ENCODE data around the gene C1RL.

C1RL gene

GRCh38 chr12:7137908-7138307 is 28.9 kb upstream of the C1RL start:
- no peak overlapping the region for H3K27ac ChIP-seq (ENCODE audit: low read depth, low read length, severe bottlenecking)
- H3K4me1 ChIP-seq (ENCODE audit: control insufficient read depth, insufficient read depth, low read length, poor library complexity, severe bottlenecking) = no peaks in the 10 kb centered on the region
- 82 to 100% methylated on average over 3 to 4 of the region's 4 CpGs for WGBS, 2 experiments (ENCODE audit: insufficient coverage in 2 of 2)
- H3K4me3 ChIP-seq (ENCODE audit: extremely low read depth, insufficient read depth, low read length, poor library complexity, severe bottlenecking) = no peak overlapping the region
- no peaks in the 10 kb centered on the region for H3K9me3 ChIP-seq (ENCODE audit: control insufficient read depth, low read length)
- H3K36me3 ChIP-seq (ENCODE audit: control insufficient read depth, insufficient read depth, low read length) = peaks cover 22% of the 10 kb centered on the region

DNA sequence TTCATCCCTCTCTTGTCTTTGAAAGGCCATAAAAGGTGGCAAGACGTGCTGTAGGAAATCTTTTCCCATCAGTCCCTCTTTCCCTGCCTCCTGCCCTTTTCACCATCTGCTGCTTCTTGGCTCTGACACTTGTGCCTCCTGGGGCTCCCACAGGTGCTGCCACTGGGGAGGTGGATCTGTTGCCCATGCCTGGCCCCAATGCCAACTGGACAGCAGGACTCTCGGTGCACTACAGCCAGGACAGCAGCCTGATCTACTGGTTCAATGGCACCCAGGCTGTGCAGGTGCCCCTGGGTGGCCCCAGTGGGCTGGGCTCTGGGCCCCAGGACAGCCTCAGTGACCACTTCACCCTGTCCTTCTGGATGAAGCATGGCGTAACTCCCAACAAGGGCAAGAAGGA is 27.7 kb upstream of the C1RL start:
- Histone ChIP-seq H3K4me1 (ENCODE audit: control insufficient read depth, insufficient read depth, low read length, poor library complexity, severe bottlenecking) (no peaks in the 10 kb centered on the region), H3K9me3 (ENCODE audit: control insufficient read depth, low read length) (no peaks in the 10 kb centered on the region), H3K36me3 (ENCODE audit: control insufficient read depth, insufficient read depth, low read length) (peaks cover 22% of the 10 kb centered on the region), H3K27ac (ENCODE audit: low read depth, low read length, severe bottlenecking) (no peak overlapping the region), H3K4me3 (ENCODE audit: extremely low read depth, insufficient read depth, low read length, poor library complexity, severe bottlenecking) (no peak overlapping the region)
- WGBS, 2 experiments (ENCODE audit: insufficient coverage in 2 of 2) = 87 to 100% methylated on average over 3 of the region's 3 CpGs

DNA sequence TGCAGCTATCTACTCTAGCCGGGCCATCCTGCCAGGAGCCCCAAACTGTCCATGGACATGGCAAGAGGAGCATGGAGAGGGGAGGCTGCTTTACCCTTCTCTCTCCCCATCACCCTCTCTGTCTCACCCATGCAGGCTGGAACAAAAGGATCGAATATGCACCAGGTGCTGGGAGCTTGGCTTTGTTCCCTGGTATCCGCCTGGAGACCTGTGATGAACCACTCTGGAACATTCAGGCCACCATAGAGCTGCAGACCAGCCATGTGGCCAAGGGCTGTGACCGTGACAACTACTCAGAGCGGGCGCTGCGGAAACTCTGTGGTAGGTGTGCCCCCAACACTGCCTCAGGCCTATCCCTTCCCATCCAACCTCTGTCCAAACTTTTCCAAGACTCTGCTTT is 27.1 kb upstream of the C1RL start:
- Histone ChIP-seq H3K36me3 (ENCODE audit: control insufficient read depth, insufficient read depth, low read length) (peaks cover 22% of the 10 kb centered on the region), H3K4me1 (ENCODE audit: control insufficient read depth, insufficient read depth, low read length, poor library complexity, severe bottlenecking) (no peaks in the 10 kb centered on the region), H3K9me3 (ENCODE audit: control insufficient read depth, low read length) (no peaks in the 10 kb centered on the region), H3K4me3 (ENCODE audit: extremely low read depth, insufficient read depth, low read length, poor library complexity, severe bottlenecking) (no peak overlapping the region), H3K27ac (ENCODE audit: low read depth, low read length, severe bottlenecking) (no peak overlapping the region)
- WGBS, 2 experiments (ENCODE audit: insufficient coverage in 2 of 2) = 91 to 92% methylated on average over 7 of the region's 7 CpGs

DNA sequence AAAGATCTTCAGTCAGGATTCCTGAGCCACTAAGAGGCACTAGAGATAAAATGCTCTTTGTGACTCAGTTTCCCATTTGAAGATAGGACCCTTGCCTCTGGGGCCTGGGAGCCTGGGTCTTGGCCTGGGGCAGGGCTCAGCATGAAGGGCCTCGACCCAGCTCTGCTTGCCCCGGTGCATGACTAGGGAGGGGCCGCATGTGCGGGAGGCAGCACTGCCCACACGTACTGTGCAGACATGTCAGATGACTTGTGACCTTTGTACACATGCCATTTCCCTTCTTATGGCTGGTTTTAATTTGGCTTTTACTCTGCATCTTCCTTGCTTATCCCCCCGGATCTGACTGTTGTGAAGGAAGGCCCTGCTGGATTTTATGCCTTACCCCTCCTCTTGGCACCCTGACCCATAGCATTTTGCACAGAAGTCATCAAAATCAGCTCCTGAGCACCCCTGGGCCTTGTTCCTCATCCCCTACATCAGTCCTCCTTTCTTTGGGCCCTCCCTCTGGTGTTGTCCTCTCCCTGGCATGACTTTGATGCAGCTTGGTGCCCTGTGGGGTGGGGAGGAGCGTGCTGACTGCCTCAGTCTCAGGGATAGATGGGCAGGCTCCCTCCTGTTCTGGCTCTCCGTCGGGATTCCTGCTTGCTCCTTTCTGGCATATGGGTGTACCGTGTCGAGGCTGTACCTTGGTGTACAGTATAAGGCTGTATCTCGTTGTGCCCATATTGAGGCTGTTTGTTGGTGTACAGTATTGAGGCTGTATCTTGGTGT is 25.6 kb upstream of the C1RL start:
- Histone ChIP-seq H3K27ac (ENCODE audit: low read depth, low read length, severe bottlenecking) (no peak overlapping the region), H3K9me3 (ENCODE audit: control insufficient read depth, low read length) (no peaks in the 10 kb centered on the region), H3K4me3 (ENCODE audit: extremely low read depth, insufficient read depth, low read length, poor library complexity, severe bottlenecking) (no peak overlapping the region), H3K36me3 (ENCODE audit: control insufficient read depth, insufficient read depth, low read length) (peaks cover 22% of the 10 kb centered on the region), H3K4me1 (ENCODE audit: control insufficient read depth, insufficient read depth, low read length, poor library complexity, severe bottlenecking) (no peaks in the 10 kb centered on the region)
- 88 to 93% methylated on average over 12 of the region's 12 CpGs for WGBS, 2 experiments (ENCODE audit: insufficient coverage in 2 of 2)

DNA sequence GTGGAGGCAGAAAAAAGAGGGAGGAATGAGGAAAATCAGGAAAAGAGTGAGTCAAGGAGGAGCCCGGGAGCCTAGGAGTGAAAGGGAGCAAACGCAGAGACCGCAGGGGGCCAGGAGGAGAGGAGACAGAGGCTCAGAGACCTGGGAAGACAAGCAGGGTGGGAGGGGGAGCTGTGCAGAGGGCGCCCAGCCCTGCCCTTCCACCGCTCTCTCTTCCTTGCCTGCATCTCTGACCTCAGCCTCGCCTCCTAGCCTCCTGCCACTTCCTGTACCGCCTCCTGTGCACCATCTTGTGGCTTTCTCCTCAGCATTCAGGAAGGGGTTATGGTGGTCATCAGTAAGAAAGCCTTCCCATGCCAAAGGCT is 22.5 kb upstream of the C1RL start:
- H3K4me1 ChIP-seq (ENCODE audit: control insufficient read depth, insufficient read depth, low read length, poor library complexity, severe bottlenecking) = no peaks in the 10 kb centered on the region
- WGBS, 2 experiments (ENCODE audit: insufficient coverage in 2 of 2) = 6 to 76% methylated on average over 3 of the region's 7 CpGs
- H3K4me3 ChIP-seq (ENCODE audit: extremely low read depth, insufficient read depth, low read length, poor library complexity, severe bottlenecking) = peak overlapping the region; percentile 58
- no peaks in the 10 kb centered on the region for H3K9me3 ChIP-seq (ENCODE audit: control insufficient read depth, low read length)
- peaks cover 12% of the 10 kb centered on the region for H3K36me3 ChIP-seq (ENCODE audit: control insufficient read depth, insufficient read depth, low read length)
- H3K27ac ChIP-seq (ENCODE audit: low read depth, low read length, severe bottlenecking) = no peak overlapping the region

GRCh38 chr12:7130701-7131501 is 21.9 kb upstream of the C1RL start:
- Histone ChIP-seq H3K36me3 (ENCODE audit: control insufficient read depth, insufficient read depth, low read length) (peaks cover 7% of the 10 kb centered on the region), H3K27ac (ENCODE audit: low read depth, low read length, severe bottlenecking) (no peak overlapping the region), H3K4me1 (ENCODE audit: control insufficient read depth, insufficient read depth, low read length, poor library complexity, severe bottlenecking) (no peaks in the 10 kb centered on the region), H3K4me3 (ENCODE audit: extremely low read depth, insufficient read depth, low read length, poor library complexity, severe bottlenecking) (peak overlapping the region; percentile 58), H3K9me3 (ENCODE audit: control insufficient read depth, low read length) (no peaks in the 10 kb centered on the region)
- 0 to 1% methylated on average over 19 to 25 of the region's 32 CpGs for WGBS, 2 experiments (ENCODE audit: insufficient coverage in 2 of 2)

DNA sequence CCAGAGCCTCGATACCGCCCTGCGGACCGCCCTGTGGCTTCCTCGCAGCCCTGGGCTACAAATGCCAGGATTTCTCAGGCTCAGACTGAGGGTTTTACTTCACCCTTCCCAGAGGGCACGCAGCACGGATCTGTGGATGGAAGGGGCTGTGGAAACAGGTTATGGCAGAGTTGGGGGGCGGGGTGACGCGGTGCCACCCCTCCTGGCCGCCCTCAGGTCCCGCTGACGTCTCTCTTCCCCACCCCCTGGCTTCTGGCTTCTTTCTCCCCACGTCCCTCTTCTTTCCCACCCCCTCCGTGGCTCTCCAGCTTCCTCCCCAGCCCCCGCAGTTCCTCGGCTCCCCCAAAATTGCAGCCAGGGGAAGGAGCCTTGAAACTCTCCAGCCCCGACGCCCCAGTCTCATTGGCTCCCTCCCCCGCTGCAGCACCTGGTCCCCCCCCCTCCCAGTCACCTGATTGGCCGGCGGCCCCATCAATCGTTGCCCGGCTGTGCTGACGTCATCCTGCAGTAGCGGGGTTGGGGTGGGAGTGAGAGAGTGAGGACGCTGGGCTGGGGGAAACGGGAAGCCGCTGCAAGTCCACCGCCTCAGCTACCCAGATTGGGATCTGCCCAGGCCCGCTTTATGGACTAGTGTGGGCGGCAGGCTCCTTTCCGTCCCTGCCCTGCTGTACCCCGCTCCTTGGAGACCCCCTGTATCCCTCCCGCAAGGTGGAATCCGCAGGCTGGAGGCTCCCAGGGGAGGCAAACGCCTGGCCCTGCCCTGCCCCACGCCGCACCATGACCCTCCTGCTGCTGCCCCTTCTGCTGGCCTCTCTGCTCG is 21.1 kb upstream of the C1RL start, which contains the start of gene CLSTN3:
CLSTN3 (plus strand) TSS at position 500 of the 820 bp plus-strand sequence; CDS start at position 778, 278 bp downstream.
- H3K27ac ChIP-seq (ENCODE audit: low read depth, low read length, severe bottlenecking) = no peak within 1 kb of the TSS
- no peaks in the 10 kb centered on the region for H3K36me3 ChIP-seq (ENCODE audit: control insufficient read depth, insufficient read depth, low read length)
- no peaks in the 10 kb centered on the region for H3K9me3 ChIP-seq (ENCODE audit: control insufficient read depth, low read length)
- 0 to 1% methylated on average over 14 of the region's 40 CpGs for WGBS, 2 experiments (ENCODE audit: insufficient coverage in 2 of 2)
- H3K4me3 ChIP-seq (ENCODE audit: extremely low read depth, insufficient read depth, low read length, poor library complexity, severe bottlenecking) = peak within 1 kb of the TSS; percentile 58
- H3K4me1 ChIP-seq (ENCODE audit: control insufficient read depth, insufficient read depth, low read length, poor library complexity, severe bottlenecking) = no peaks in the 10 kb centered on the region

DNA sequence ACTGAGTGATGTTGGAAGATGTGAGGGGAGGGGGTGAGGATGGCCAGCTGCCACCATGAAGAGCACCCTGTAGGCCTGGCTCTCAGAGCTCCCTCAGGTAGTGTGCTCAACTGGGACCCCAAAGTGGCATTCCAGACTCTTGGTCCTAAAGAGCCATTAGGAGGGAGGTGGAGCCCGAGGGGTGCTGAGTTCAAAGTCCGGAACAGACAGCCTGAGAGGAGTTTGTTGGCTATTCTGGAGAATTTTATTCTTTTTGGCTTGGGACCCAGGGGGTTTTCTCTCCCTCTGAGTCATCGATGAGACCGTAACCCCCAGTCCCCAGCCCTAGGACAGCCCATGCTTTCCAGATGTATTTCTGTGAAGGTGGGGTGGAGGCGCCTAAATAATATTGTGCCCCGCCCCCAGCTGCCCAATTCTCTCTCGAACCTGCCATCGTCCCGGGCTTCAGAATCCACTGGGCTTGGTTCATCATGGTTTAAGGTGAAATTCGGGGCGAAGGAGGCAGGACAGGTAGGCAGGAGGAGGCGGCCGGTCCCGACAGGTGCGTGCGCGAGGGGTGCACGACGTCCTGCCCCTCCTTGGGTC is 20.4 kb upstream of the C1RL start:
- Histone ChIP-seq H3K27ac (ENCODE audit: low read depth, low read length, severe bottlenecking) (no peak overlapping the region), H3K36me3 (ENCODE audit: control insufficient read depth, insufficient read depth, low read length) (no peaks in the 10 kb centered on the region), H3K9me3 (ENCODE audit: control insufficient read depth, low read length) (no peaks in the 10 kb centered on the region), H3K4me1 (ENCODE audit: control insufficient read depth, insufficient read depth, low read length, poor library complexity, severe bottlenecking) (no peaks in the 10 kb centered on the region), H3K4me3 (ENCODE audit: extremely low read depth, insufficient read depth, low read length, poor library complexity, severe bottlenecking) (peak overlapping the region; percentile 58)
- WGBS, 2 experiments (ENCODE audit: insufficient coverage in 2 of 2) = 10 to 14% methylated on average over 12 to 16 of the region's 19 CpGs

DNA sequence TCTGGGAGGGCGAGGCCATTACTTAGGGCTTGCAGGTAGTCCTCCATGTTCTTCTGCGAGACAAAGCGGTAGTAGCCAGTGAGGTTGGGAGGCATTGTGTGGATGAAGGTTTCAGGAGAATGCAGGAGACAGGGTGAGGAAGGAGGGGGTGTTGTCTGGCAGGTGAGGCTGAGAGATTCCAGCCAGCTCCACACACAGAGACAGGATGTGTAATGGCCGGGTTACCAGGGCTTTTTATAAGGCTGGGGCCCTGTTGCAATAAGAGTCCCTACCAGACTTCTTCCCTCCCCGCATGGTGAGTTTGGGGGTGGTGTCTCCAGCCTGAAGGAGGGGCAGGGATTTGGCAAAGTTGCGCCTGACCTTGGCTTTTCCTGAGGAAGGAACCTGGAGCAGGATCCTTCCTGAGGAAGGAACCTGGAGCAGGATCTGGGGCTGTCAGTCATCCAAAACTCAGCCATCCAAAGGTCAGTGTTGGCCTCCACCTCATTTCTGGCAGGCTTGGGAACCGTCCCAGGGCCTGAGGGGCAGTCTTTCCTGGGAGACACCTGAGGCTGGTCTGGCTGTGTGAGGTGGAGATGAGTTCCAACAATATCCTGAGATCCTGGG is 19.8 kb upstream of the C1RL start, which contains the start of gene RBP5:
RBP5 (minus strand) TSS at position 209 of the 606 bp plus-strand sequence; CDS start at position 95, 114 bp downstream.
- peak within 1 kb of the TSS; percentile 58 for H3K4me3 ChIP-seq (ENCODE audit: extremely low read depth, insufficient read depth, low read length, poor library complexity, severe bottlenecking)
- H3K9me3 ChIP-seq (ENCODE audit: control insufficient read depth, low read length) = no peaks in the 10 kb centered on the region
- WGBS, 2 experiments (ENCODE audit: insufficient coverage in 2 of 2) = 50 to 85% methylated on average over 1 to 4 of the region's 7 CpGs
- H3K4me1 ChIP-seq (ENCODE audit: control insufficient read depth, insufficient read depth, low read length, poor library complexity, severe bottlenecking) = no peaks in the 10 kb centered on the region
- no peak within 1 kb of the TSS for H3K27ac ChIP-seq (ENCODE audit: low read depth, low read length, severe bottlenecking)
- H3K36me3 ChIP-seq (ENCODE audit: control insufficient read depth, insufficient read depth, low read length) = no peaks in the 10 kb centered on the region

Measured in mesodermal cell (in vitro differentiated cells).